ENCODE measurements around the gene EXOC4. TPM values are rescaled to one million over a fixed set of nuclear protein-coding genes. Genes with fewer than 3 reads are reported as not detected.

The EXOC4 gene
- total RNA-seq, 4 donors from 2014 or later: 36.6 to 64.0 (median 57.4) TPM

DNA sequence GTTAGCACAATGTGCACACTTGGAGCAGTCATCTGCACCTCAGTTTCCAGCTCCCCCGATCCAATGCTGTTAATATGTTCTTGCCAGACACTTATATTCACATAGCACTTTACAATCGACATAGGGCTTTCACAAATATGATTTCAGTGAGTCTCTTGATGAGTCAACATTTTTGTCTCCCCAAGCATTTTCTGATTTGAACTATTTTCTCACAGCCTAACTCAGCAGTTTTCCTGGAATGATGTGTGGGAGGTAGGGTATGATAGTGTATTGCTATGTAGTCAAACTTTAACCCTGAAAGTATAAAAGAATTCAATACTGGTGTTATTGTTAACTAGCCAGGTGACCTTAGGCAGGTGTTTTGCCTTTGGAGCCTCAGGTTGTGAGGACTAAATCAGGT is 791.8 kb downstream of the EXOC4 start:
- 79% methylated on average over 2 of the region's 2 CpGs for WGBS
- intact Hi-C loops (cut with DNase I): no loop called here

GRCh38 chr7:134045716-134046115 is 792.8 kb downstream of the EXOC4 start:
- Histone ChIP-seq H3K4me1 (no peaks in the 10 kb centered on the region), H3K27ac (replicated peaks in 1 of 4) (no peak overlapping the region), H3K27me3 (no peaks in the 10 kb centered on the region), H3K36me3 (no peaks in the 10 kb centered on the region), H3K4me3 (no peak overlapping the region), H3K9me3 (no peaks in the 10 kb centered on the region)
- TF ChIP-seq CTCF (IDR thresholded peaks at IDR 0.05) (no peak), POLR2A (IDR thresholded peaks at IDR 0.05; ENCODE audit: low read depth) (no peak), POLR2AphosphoS5 (IDR thresholded peaks at IDR 0.05) (no peak), EP300 (IDR thresholded peaks at IDR 0.05) (no peak)
- DNase-seq (ENCODE audit: extremely low spot score): no peak
- WGBS: 96% methylated on average over 4 of the region's 4 CpGs
- intact Hi-C loops (cut with DNase I): no loop called here

More for the DNA sequence above, 791.8 kb downstream of the EXOC4 start:
- Histone ChIP-seq H3K27ac (replicated peaks in 1 of 4) (no peak overlapping the region), H3K27me3 (no peaks in the 10 kb centered on the region), H3K4me3 (no peak overlapping the region), H3K4me1 (no peaks in the 10 kb centered on the region), H3K36me3 (no peaks in the 10 kb centered on the region), H3K9me3 (no peaks in the 10 kb centered on the region)
- no peak for TF ChIP-seq POLR2AphosphoS5 (IDR thresholded peaks at IDR 0.05)
- no peak for TF ChIP-seq POLR2A (IDR thresholded peaks at IDR 0.05; ENCODE audit: low read depth)
- no peak for TF ChIP-seq CTCF (IDR thresholded peaks at IDR 0.05)
- no peak for TF ChIP-seq EP300 (IDR thresholded peaks at IDR 0.05)
- no peak for DNase-seq (ENCODE audit: extremely low spot score)

DNA sequence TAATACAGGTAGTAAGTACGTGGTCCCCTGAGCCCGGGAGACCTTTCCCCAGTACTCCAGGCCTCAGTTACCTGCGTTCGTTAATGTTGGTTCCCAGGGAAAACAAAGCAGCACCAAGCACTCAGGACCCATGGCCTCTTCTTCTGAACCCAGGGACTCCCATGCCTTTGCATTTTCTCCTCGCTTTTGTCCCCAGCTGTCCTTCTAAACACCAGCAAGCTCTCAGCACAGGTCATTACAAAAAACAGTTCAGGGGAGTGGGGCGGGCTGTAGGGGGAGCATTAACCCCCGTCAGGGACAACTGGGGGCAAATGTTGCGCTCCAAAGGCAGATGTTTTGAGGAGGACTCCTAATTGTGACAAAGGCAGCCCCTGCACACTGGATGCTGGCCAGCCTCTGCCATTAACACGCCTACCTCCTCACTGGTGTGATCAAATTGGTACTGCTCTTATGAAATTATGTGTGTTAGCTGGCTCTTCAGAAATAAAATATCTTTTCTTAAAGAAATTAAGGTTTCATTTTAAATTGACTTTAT is 793.8 kb downstream of the EXOC4 start:
- H3K36me3 ChIP-seq: no peaks in the 10 kb centered on the region
- H3K27ac ChIP-seq (replicated peaks in 1 of 4): no peak overlapping the region
- DNase-seq (ENCODE audit: extremely low spot score): no peak
- H3K4me3 ChIP-seq: no peak overlapping the region
- no peak for TF ChIP-seq EP300 (IDR thresholded peaks at IDR 0.05)
- TF ChIP-seq POLR2AphosphoS5 (IDR thresholded peaks at IDR 0.05): no peak
- H3K4me1 ChIP-seq: no peaks in the 10 kb centered on the region
- H3K27me3 ChIP-seq: no peaks in the 10 kb centered on the region
- no peaks in the 10 kb centered on the region for H3K9me3 ChIP-seq
- intact Hi-C loops (cut with DNase I): no loop called here
- 96% methylated on average over 9 of the region's 9 CpGs for WGBS

DNA sequence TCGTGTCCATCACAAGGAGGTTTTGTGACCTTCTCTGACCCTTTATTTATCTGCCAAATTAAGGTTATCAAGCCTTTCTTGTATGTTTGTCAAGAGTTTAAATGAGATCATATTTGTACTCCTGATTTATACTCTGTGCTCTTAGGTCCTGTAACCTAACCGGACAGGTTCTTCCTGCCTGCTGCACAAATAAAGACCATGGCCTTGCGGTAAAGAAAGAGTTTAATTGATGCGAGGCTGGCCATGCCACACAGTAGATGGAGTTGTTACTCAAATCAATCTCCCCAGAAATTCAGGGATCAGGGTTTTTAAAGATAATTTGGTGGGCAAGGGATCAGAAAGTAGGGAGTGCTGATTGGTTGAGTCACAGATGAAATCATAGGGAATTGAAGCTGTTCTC is 794.8 kb downstream of the EXOC4 start:
- H3K4me3 ChIP-seq: no peak overlapping the region
- H3K36me3 ChIP-seq: no peaks in the 10 kb centered on the region
- intact Hi-C loops (cut with DNase I): no loop called here
- 99% methylated on average over 4 of the region's 4 CpGs for WGBS
- H3K4me1 ChIP-seq: no peaks in the 10 kb centered on the region
- DNase-seq (ENCODE audit: extremely low spot score): no peak
- no peaks in the 10 kb centered on the region for H3K9me3 ChIP-seq
- no peak for TF ChIP-seq EP300 (IDR thresholded peaks at IDR 0.05)
- H3K27me3 ChIP-seq: no peaks in the 10 kb centered on the region
- no peak overlapping the region for H3K27ac ChIP-seq (replicated peaks in 1 of 4)

DNA sequence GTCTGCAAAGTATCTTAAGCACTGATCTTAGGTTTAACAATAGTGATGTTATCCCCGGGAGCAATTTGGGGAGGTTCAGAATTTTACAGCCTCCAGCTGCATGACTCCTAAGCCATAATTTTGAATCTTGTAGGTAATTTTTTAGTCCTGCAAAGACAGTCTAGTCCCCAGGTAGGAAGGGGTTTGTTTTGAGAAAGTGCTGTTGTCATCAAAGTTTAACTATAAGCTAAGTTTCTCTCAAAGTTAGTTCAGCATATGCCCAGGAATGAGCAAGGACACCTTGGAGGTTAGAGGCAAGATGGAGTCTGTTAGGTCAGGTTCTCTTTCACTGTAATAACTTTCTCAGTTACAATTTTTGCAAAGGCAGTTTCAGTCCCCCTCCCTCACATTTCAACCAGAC is 795.3 kb downstream of the EXOC4 start:
- no peaks in the 10 kb centered on the region for H3K9me3 ChIP-seq
- DNase-seq (ENCODE audit: extremely low spot score): no peak
- H3K4me1 ChIP-seq: no peaks in the 10 kb centered on the region
- no peak overlapping the region for H3K27ac ChIP-seq (replicated peaks in 1 of 4)
- no peak for TF ChIP-seq POLR2A (IDR thresholded peaks at IDR 0.05; ENCODE audit: low read depth)
- no peak for TF ChIP-seq POLR2AphosphoS5 (IDR thresholded peaks at IDR 0.05)
- no peak for TF ChIP-seq CTCF (IDR thresholded peaks at IDR 0.05)
- no peak for TF ChIP-seq EP300 (IDR thresholded peaks at IDR 0.05)
- H3K4me3 ChIP-seq: no peak overlapping the region
- intact Hi-C loops (cut with DNase I): no loop called here
- no peaks in the 10 kb centered on the region for H3K36me3 ChIP-seq
- no peaks in the 10 kb centered on the region for H3K27me3 ChIP-seq
- WGBS: 93% methylated on average over 1 of the region's 1 CpG

DNA sequence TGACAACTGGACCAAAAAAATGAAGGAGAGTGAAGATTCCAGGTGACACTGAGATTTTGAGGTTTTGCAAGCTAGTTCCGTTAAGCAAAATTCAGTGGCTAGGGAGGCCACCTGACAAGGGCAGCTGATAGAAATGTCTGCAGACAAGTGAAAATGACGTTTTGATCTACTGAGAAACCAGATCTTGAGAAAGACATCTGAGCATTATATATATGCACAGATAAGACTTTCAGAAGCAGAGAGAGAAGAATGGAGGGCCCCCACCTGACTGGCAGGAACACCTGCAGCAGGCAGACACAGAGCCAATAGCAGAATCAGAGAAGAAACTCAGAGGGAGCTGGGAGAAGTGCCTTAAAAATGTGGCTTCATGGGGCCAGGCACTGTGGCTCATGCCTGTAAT is 798.1 kb downstream of the EXOC4 start:
- intact Hi-C loops (cut with DNase I): no loop called here
- H3K4me3 ChIP-seq: no peak overlapping the region
- H3K4me1 ChIP-seq: no peaks in the 10 kb centered on the region
- no peaks in the 10 kb centered on the region for H3K9me3 ChIP-seq
- 88% methylated on average over 2 of the region's 2 CpGs for WGBS
- TF ChIP-seq CTCF (IDR thresholded peaks at IDR 0.05) (no peak), POLR2AphosphoS5 (IDR thresholded peaks at IDR 0.05) (no peak), EP300 (IDR thresholded peaks at IDR 0.05) (no peak), POLR2A (IDR thresholded peaks at IDR 0.05; ENCODE audit: low read depth) (no peak)
- H3K36me3 ChIP-seq: no peaks in the 10 kb centered on the region
- no peaks in the 10 kb centered on the region for H3K27me3 ChIP-seq
- DNase-seq (ENCODE audit: extremely low spot score): no peak
- H3K27ac ChIP-seq (replicated peaks in 1 of 4): no peak overlapping the region
